ENCODE measurements around the gene ELL2.

The ELL2 gene

GRCh38 chr5:95961617-95962474, at the start of gene ELL2:
Gene ELL2 (minus strand): TSS chr5:95961851. CDS start chr5:95961721, 130 bp downstream.
- DNase-seq: peak; percentile 94

- no peak for DNase-seq
Observed at GRCh38 chr5:96008987-96009647, 47.5 kb upstream of the ELL2 start.

- no peak for DNase-seq
Observed at GRCh38 chr5:96008487-96008886, 46.8 kb upstream of the ELL2 start.

GRCh38 chr5:96007051-96007450, 45.4 kb upstream of the ELL2 start:
- no peak for DNase-seq

GRCh38 chr5:96006291-96006690, 44.6 kb upstream of the ELL2 start:
- DNase-seq: no peak

GRCh38 chr5:96004754-96005153, 43.1 kb upstream of the ELL2 start:
- DNase-seq: no peak

GRCh38 chr5:96004087-96004486, 42.4 kb upstream of the ELL2 start:
- DNase-seq: no peak

GRCh38 chr5:96001262-96001661, 39.6 kb upstream of the ELL2 start:
- DNase-seq: no peak

- DNase-seq: no peak
Observed at GRCh38 chr5:96000308-96000707, 38.7 kb upstream of the ELL2 start.

- DNase-seq: no peak
Observed at GRCh38 chr5:95996904-95997723, 35.5 kb upstream of the ELL2 start.

- no peak for DNase-seq
Observed at GRCh38 chr5:95995962-95996489, 34.4 kb upstream of the ELL2 start.

- no peak for DNase-seq
Observed at GRCh38 chr5:95993776-95994175, 32.1 kb upstream of the ELL2 start.

- no peak for DNase-seq
Observed at GRCh38 chr5:95993266-95993665, 31.6 kb upstream of the ELL2 start.

GRCh38 chr5:95989283-95990048, 27.8 kb upstream of the ELL2 start:
- no peak for DNase-seq

GRCh38 chr5:95988877-95989276, 27.2 kb upstream of the ELL2 start:
- no peak for DNase-seq

GRCh38 chr5:95988094-95988493, 26.4 kb upstream of the ELL2 start:
- DNase-seq: no peak

GRCh38 chr5:95986937-95987520, 25.4 kb upstream of the ELL2 start:
- DNase-seq: no peak

GRCh38 chr5:95986001-95986400, 24.4 kb upstream of the ELL2 start:
- DNase-seq: no peak

- no peak for DNase-seq
Observed at GRCh38 chr5:95985249-95985648, 23.6 kb upstream of the ELL2 start.

GRCh38 chr5:95984287-95984938, 22.8 kb upstream of the ELL2 start:
- DNase-seq: no peak

GRCh38 chr5:95983509-95983908, 21.9 kb upstream of the ELL2 start:
- DNase-seq: no peak
